SJCRH30 (cell line): ENCODE measurements around the gene TBC1D28. TPM values are rescaled to one million over a fixed set of nuclear protein-coding genes. Genes with fewer than 3 reads are reported as not detected.
"Not testable (repeated sequence)": the region's sequence is repeated elsewhere in the genome, so short reads cannot be mapped to it uniquely, and the experiment has no call there.

Experiments
- DNase-seq, 2 experiments: peaks; one replicate each; pipeline ENCODE4 v3.0.0-alpha.2; 2015 to 2020
- H3K27ac ChIP-seq: fragments of 250-450 bp; sonication (Bioruptor Pico); 2 replicates; pipeline ENCODE4 v1.5.1; 2020; ENCODE audit warnings: mild to moderate bottlenecking, moderate library complexity
- H3K27me3 ChIP-seq: fragments of 250-450 bp; sonication (Bioruptor Pico); 2 replicates; pipeline ENCODE4 v1.5.1; 2020; ENCODE audit warnings: mild to moderate bottlenecking, moderate library complexity
- H3K36me3 ChIP-seq: fragments of 250-450 bp; sonication (Bioruptor Pico); 2 replicates; pipeline ENCODE4 v1.5.1; 2020; ENCODE audit warnings: mild to moderate bottlenecking, moderate library complexity
- H3K4me1 ChIP-seq: fragments of 250-450 bp; sonication (Bioruptor Pico); 2 replicates; pipeline ENCODE4 v1.5.1; 2020; ENCODE audit warnings: mild to moderate bottlenecking, moderate library complexity
- H3K4me3 ChIP-seq: fragments of 250-450 bp; sonication (Bioruptor Pico); 2 replicates; pipeline ENCODE4 v1.5.1; 2020; ENCODE audit warnings: mild to moderate bottlenecking, moderate library complexity
- H3K9me3 ChIP-seq: fragments of 250-450 bp; sonication (Bioruptor Pico); replicated peaks from 2 replicates; pipeline ENCODE4 v1.5.1; 2020; ENCODE audit warnings: mild to moderate bottlenecking, moderate library complexity
- total RNA-seq: library from RNA; depleted of rRNA; stranded (reverse); fragments of >200 nt; shearing (Covaris generic); gene quantifications from 2 replicates; pipeline ENCODE4 v1.2.3, GENCODE V29; 2014; rRNA removed

TBC1D28 gene
- total RNA-seq, result 0.16 and 0.38 TPM in 2 replicates

DNA sequence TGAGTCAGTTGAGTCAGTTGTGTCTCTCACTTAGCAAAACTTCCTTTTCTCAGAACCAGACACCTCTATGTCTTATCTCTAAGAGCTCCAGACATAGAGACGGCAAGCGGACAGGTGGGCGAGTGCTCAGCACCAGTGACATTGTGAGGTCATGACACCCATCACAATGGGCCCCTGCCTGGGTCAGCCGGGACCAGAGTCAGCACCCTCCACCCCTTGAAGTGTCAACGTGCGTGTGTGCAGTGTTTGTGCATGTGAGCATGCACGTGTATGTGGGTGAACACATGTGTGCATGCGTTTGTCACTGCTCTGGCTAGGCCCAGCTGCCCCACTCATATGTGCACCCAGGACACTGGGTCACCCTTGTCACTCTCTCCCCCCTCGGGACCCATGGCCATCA is at the start of gene TBC1D28:
Gene TBC1D28, minus strand, starts transcription at position 101 of the 400 bp plus-strand sequence. CDS start 3,039 bp downstream, outside the sequence.
- H3K27me3 ChIP-seq, DNase-seq, H3K9me3 ChIP-seq, H3K36me3 ChIP-seq, H3K4me3 ChIP-seq, H3K4me1 ChIP-seq, H3K27ac ChIP-seq: not testable (repeated sequence)

DNA sequence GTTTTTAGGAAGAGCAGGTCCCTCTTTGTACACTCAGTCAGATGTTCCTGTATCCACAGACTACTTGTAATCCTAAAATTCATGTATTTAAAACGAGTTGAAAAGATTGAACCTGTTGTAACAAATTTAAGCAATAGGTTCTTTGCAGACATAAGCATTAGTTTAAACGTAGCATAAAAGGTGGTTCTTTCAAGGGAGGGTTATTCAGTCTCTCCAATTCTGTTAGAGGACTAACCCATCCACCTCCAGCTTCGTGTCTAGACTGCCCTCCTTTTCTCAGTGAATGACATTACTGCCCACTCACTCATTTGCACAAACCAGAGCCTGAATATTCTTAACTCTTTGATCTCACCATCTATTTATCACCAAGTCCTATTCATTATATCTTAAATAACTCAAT is 38.5 kb upstream of the TBC1D28 start:
- not testable (repeated sequence) for H3K4me1 ChIP-seq, H3K27me3 ChIP-seq, H3K9me3 ChIP-seq, H3K36me3 ChIP-seq
- H3K4me3 ChIP-seq, result peak overlapping the region; percentile 99
- H3K27ac ChIP-seq, result peak overlapping the region; percentile 11; the same call in 1 of the 2 replicates
- peak in 1 of 2 experiments; percentile 51 for DNase-seq

DNA sequence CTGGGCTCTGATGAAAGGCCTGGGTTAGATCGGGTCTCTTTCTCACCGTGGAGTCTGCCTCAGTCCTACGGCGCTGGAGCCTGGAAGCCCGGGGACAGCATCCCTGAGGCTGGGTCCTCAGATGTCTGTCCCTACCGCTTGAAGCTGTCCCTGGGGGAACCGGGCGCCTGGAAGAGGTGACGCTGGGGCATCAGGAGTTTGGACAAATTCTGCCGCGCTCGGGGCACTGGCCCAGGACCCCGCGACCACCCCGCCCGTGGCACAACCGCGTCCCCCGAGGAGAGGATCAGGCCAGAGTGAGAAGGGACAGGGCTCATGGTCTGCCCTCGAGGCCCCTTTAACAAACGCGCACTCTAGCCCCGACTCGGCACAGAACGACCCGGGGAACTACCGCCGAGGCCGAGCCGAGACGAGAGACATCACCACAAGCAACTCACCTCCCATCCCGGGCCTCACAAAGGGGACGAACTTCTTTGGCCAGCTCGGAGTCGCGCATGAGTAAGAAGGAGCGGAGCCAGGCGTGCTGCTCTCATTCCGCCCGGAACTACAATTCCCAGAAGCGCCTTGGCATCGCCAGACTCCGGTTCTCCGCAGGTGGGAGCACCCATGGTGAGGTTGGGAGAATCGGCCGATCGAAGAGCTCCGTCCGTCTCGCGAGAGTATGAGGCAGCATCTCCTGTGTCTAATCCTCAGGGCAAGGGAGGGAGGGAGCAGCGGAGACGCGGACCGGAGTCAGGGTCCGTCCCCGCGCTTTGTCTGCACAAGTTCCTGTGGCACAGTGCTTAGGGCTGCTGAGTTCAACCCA is 37.8 kb upstream of the TBC1D28 start, which contains the start of gene FOXO3B:
Gene FOXO3B, minus strand, starts transcription at position 548 of the 805 bp plus-strand sequence. CDS start 663 bp downstream, outside the sequence.
- DNase-seq, result peak; percentile 100
- not testable (repeated sequence) for H3K27me3 ChIP-seq, H3K36me3 ChIP-seq, H3K9me3 ChIP-seq, H3K4me1 ChIP-seq
- peak within 1 kb of the TSS; percentile 99 for H3K4me3 ChIP-seq
- peak within 1 kb of the TSS; percentile 81 for H3K27ac ChIP-seq

DNA sequence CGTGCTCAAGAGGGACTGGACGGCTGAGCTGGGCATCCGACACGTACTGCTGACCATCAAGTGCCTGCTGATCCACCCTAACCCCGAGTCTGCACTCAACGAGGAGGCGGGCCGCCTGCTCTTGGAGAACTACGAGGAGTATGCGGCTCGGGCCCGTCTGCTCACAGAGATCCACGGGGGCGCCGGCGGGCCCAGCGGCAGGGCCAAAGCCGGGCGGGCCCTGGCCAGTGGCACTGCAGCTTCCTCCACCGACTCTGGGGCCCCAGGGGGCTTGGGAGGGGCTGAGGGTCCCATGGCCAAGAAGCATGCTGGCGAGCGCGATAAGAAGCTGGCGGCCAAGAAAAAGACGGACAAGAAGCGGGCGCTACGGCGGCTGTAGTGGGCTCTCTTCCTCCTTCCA is 33.2 kb upstream of the TBC1D28 start:
- Histone ChIP-seq H3K36me3 (peaks cover 33% of the 10 kb centered on the region), H3K9me3 (peaks cover 19% of the 10 kb centered on the region)
- H3K4me1 ChIP-seq, H3K4me3 ChIP-seq, DNase-seq, H3K27ac ChIP-seq, H3K27me3 ChIP-seq: not testable (repeated sequence)

DNA sequence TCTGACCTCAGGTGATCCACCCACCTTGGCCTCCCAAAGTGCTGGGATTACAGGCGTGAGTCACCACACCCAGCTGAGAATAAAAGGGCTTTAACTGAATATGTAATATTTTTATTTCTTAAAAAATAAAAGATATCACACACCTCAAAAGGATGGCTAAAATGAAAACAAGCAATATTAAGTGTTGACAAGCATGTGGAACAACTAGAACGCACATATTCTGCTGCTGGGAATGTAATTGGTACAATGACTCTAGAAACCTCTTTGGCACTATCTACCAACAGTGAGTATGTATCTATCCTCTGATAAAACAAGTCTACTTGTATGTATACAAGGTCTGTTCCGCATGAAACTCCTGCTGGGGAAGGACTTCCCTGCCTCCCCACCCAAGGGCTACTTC is 32.7 kb upstream of the TBC1D28 start:
- H3K27ac ChIP-seq, DNase-seq, H3K4me1 ChIP-seq, H3K27me3 ChIP-seq, H3K4me3 ChIP-seq: not testable (repeated sequence)
- Histone ChIP-seq H3K36me3 (peaks cover 37% of the 10 kb centered on the region), H3K9me3 (peaks cover 19% of the 10 kb centered on the region)

DNA sequence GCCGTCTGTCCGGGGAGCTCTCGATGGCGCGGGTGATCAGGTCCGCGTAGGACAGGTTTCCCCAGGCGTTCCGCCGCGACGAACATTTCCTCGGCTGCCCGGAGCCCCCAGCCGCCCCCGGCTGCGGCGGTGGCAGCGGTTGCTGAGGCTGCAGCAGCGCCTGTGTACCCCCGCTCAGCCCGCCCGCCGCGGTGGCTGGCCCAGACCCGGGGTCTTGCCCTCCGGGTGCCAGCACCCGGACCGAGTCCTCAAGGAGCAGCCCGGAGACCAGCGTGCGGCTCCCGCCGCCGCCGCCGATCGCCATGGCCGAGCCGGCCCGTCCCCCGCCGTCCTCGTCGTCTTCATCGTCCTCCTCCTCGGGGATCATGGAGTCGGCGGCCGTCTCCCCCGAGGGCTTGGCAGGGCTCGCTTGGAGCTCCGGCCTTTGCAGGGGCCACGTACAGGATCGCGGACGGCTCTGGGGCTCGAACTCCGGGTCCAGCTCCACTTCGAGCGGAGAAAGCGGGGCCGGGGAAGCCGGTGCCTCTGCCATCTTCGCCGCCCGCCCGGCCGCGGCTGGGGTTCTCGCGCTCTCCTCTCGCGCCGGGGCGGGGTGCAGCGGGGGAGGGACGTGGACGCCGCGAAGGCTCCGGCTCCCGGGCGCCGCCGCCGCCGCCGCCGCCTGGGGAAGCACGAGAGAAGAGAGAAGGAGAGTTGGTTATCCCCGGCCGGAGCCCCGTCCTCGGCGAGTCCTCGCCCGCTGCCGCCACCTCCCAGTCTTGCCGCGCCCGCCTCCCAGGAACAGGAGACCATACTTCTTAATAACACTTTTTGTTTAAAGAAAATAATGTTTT is 28.4 kb upstream of the TBC1D28 start:
- H3K27me3 ChIP-seq, DNase-seq, H3K4me3 ChIP-seq, H3K27ac ChIP-seq, H3K4me1 ChIP-seq: not testable (repeated sequence)
- Histone ChIP-seq H3K36me3 (peaks cover 63% of the 10 kb centered on the region), H3K9me3 (peaks cover 44% of the 10 kb centered on the region)

DNA sequence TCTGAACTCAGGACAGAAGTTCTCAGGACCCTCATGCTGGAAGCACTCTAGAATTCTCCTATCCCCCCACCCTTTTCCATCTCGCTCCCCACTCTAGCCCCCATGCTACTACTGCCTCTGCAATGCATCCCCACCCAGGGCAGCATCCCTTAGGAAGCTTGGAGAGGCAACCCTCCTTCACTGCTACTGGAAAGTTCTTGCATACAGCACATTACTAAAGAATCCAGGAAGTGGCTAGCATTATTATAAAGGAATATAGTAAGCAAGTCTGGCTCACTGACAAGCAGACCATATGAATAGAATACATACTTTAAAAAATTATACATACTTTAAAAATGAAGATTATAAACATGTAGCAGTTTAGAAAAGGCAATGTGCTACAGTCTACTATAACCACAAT is 24.4 kb upstream of the TBC1D28 start:
- not testable (repeated sequence) for DNase-seq, H3K4me3 ChIP-seq, H3K27me3 ChIP-seq, H3K4me1 ChIP-seq, H3K27ac ChIP-seq
- peaks cover 48% of the 10 kb centered on the region for H3K36me3 ChIP-seq
- peaks cover 47% of the 10 kb centered on the region for H3K9me3 ChIP-seq

DNA sequence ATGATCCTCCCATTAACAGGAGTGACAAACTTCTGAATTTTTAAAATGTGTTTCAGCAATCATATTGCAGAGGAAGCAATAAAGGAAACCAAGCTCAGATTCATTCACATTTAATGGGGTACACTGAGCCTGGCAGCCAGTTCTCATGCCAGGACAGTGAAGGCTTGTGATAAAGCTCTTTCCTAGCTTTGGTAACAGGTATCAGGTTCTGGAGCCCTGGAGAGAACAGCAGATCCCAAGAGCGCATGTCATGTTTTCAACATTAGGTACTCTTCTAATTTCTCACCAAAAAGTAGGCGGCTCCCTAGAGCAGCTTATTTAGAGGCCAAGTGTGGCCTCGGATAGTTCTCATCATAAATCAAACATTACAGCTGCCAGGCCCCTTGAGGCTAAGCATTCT is 23.3 kb upstream of the TBC1D28 start:
- DNase-seq, H3K27ac ChIP-seq, H3K4me3 ChIP-seq, H3K27me3 ChIP-seq, H3K4me1 ChIP-seq: not testable (repeated sequence)
- Histone ChIP-seq H3K36me3 (peaks cover 44% of the 10 kb centered on the region), H3K9me3 (peaks cover 51% of the 10 kb centered on the region)

DNA sequence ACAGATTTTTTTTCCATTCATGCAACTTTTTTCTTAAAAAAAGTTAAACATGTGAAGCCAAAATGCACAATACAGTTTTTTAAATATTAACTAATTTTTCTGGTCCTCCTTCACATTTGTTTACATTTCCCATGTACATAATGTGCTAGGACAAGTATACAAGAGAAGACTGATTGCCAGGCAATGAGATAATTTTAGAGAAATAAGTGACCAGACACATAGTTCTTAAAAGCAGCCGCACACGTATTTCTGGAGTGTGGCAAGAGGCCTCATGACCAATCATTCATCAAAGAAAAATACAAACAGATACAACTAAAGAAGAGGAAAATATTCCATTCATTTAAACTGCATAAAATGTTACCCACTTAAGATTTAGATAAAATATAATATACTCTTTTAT is 22.1 kb upstream of the TBC1D28 start:
- not testable (repeated sequence) for DNase-seq, H3K4me3 ChIP-seq
- H3K9me3 ChIP-seq, result peaks cover 57% of the 10 kb centered on the region

DNA sequence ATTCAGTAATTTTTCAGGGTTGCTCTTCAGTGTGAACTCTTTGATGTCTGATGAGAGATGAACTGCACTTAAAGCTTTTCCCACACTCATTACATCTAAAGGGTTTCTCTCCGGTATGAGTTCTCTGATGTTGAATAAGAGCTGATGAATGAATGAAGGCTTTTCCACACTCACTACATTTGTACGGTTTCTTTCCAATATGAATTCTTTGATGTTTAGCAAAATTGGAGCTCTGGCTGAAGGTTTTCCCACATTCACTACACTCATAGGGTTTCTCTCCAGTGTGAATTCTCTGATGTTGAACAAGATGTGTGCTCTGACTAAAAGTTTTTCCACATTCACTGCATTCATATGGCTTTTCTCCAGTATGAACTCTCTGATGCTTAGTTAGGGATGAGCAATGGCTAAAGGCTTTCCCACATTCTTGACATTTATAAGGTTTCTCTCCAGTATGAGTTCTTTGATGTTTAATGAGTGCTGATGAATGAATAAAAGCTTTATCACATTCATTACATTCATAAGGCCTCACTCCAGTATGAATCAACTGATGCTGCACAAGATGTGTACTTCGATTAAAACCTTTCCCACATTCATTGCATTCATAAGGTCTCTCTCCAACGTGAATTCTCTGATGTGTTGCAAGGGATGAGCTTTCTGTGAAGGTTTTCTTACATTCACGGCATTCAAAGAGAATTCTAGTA is 17.9 kb upstream of the TBC1D28 start:
- H3K9me3 ChIP-seq, result peaks cover 47% of the 10 kb centered on the region
- not testable (repeated sequence) for H3K27ac ChIP-seq, H3K4me3 ChIP-seq, H3K36me3 ChIP-seq, H3K4me1 ChIP-seq, H3K27me3 ChIP-seq
- DNase-seq, result peak in 1 of 2 experiments; percentile 30

More for the DNA sequence above, 22.1 kb upstream of the TBC1D28 start:
- H3K27ac ChIP-seq, H3K27me3 ChIP-seq, H3K4me1 ChIP-seq: not testable (repeated sequence)
- H3K36me3 ChIP-seq, result peaks cover 35% of the 10 kb centered on the region

DNA sequence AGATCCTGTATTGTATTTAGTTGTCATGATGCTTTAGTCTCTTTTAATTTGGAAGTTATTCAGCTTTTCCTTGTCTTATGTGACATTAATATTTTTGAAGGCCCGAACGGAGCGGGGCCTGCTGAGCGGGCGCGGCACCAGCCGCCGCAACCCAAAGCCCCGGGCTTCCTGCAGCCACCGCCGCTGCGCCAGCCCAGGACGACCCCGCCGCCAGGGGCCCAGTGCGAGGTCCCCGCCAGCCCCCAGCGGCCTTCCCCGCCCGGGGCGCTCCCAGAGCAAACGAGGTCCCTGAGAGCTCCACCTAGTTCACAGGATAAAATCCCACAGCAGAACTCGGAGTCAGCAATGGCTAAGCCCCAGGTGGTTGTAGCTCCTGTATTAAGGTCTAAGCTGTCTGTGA is 5.9 kb upstream of the TBC1D28 start:
- H3K27me3 ChIP-seq, H3K27ac ChIP-seq, H3K36me3 ChIP-seq, DNase-seq, H3K4me3 ChIP-seq, H3K4me1 ChIP-seq: not testable (repeated sequence)
- H3K9me3 ChIP-seq, result peaks cover 12% of the 10 kb centered on the region

DNA sequence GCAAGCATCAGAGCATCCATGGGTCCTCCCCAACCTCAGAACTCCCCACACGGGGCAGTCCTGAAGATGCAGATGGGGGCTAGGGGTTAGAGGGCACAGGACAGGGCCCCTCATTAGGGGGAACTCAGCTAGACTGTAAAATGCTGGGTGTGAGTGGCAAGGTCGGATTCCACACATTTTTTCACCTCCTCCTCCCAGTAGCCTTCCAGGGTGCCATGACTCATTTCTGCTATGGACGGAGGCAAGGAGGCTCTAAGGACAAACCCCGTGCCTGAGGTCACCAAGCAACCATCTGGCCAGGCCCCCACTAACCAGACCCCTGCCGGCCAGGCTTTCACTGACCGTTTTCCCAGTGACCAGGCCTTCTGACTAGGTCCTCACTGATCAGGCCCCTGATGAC is 1.1 kb downstream of the TBC1D28 start:
- not testable (repeated sequence) for H3K9me3 ChIP-seq, H3K4me1 ChIP-seq, H3K27ac ChIP-seq, H3K27me3 ChIP-seq, DNase-seq, H3K36me3 ChIP-seq, H3K4me3 ChIP-seq

DNA sequence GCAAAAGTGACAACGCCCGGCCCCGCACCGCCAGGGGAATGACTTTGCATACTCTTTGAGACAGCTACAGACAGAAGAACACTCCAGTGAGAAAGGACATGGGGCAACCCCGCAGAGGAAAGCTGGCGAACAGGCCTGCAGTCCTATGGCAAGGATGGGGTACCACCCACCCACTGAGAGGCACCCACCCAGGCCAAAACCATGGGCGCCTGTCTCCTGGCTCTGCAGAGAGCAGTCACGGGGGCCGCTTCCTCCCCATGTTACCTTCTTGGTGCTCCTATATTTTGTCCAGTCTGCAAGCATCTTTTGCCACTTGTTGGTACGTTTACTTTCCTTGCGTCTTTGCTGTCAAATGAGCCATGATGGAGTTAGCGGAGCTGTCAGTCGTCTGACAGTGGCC is 5.8 kb downstream of the TBC1D28 start:
- H3K4me3 ChIP-seq, H3K9me3 ChIP-seq, H3K4me1 ChIP-seq, H3K36me3 ChIP-seq, DNase-seq, H3K27ac ChIP-seq, H3K27me3 ChIP-seq: not testable (repeated sequence)

DNA sequence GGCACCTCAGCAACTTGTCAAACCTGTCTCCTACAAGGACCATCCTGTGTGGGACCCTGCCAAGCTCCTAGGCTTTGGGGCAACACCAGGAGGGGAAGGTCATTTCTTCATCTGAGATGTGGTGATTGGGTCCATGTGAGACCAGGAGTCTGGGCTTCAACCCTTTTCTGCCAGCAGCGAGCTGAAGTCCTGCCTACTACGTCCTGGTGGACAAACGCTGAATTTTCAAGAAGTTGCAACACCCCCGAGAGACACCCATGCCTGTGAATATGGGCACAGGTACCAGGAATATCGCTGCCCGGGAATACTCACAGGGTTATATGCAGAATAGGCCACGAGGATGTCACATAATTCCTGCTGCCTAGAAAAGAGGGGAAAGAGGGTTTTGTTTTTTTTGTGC is 8.0 kb downstream of the TBC1D28 start:
- H3K4me3 ChIP-seq, H3K27me3 ChIP-seq, H3K36me3 ChIP-seq, DNase-seq, H3K4me1 ChIP-seq, H3K9me3 ChIP-seq, H3K27ac ChIP-seq: not testable (repeated sequence)

DNA sequence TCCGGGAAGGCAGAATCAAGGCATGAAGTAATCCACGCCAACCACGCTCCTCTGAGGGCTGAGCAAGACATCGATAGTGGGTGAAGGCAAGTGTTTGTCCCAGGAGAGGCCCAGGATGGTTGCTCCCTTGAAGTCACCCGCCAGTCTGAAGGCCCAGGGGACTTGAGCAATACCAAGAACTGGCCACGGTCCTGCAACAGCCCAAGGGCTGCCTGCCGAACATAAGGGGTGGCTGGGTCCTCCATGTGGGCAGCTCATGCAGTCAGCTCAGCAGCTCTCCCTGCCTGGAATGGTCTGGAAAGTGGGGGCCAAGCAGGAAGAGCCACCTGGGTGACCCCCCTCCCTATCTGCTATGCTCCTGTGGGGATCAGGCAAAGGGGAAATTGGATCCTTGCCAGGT is 8.4 kb downstream of the TBC1D28 start:
- not testable (repeated sequence) for DNase-seq, H3K27me3 ChIP-seq, H3K36me3 ChIP-seq, H3K9me3 ChIP-seq, H3K4me3 ChIP-seq, H3K27ac ChIP-seq, H3K4me1 ChIP-seq
